Sigmoid colon (tissue), 7 donors: Measurements from ENCODE around the gene RNF187. TPM values are rescaled to one million over a fixed set of nuclear protein-coding genes. Genes with fewer than 3 reads are reported as not detected.
A peak's percentile ranks its signal among the peaks of the same experiment; 100 is the strongest.

ENCODE experiments used
- DNase-seq: peaks from one replicate; pipeline ENCODE4 v3.0.0-alpha.2; 2019
- H3K27ac ChIP-seq, 4 donors: fragments of 200-600 bp; sonication (generic); one replicate each; pipeline ENCODE4 v1.5.1; 2016 to 2019; ENCODE audit warnings: mild to moderate bottlenecking in 1 of 4
- H3K27me3 ChIP-seq, 3 donors: fragments of 200-600 bp; sonication (generic); one replicate each; pipeline ENCODE4 v1.5.1; 2019; ENCODE audit warnings: mild to moderate bottlenecking in 1 of 3
- H3K36me3 ChIP-seq, 4 donors: fragments of 200-600 bp; sonication (generic); one replicate each; pipeline ENCODE4 v1.5.1; 2016 to 2019
- H3K4me1 ChIP-seq, 4 donors: fragments of 200-600 bp; sonication (generic); one replicate each; pipeline ENCODE4 v1.5.1; 2017 to 2019
- H3K4me3 ChIP-seq, 4 donors: fragments of 200-600 bp; sonication (generic); one replicate each; pipeline ENCODE4 v1.5.1; 2017 to 2019; ENCODE audit warnings: mild to moderate bottlenecking in 2 of 4, moderate library complexity in 1 of 4
- H3K9me3 ChIP-seq, 4 donors: fragments of 200-600 bp in 3 of 4; sonication (generic) in 3 of 4; one replicate each; pipeline versions ENCODE4 v1.5.1 to v1.6.1; 2013 to 2019
- CTCF ChIP-seq, 4 experiments: fragments of 450-650 bp in 3 of 4; fragments of 200-600 bp in 1 of 4; IDR thresholded peaks; one replicate each; pipeline ENCODE4 v1.5.1; 2016 to 2019; ENCODE audit warnings: antibody characterized with exemption in 4 of 4, mild to moderate bottlenecking in 3 of 4, moderate library complexity in 2 of 4
- EP300 ChIP-seq, 4 donors: sonication (generic); formaldehyde crosslinking; IDR thresholded peaks; one replicate each; pipeline ENCODE4 v1.6.1; 2017; ENCODE audit warnings: antibody characterized with exemption in 4 of 4
- POLR2A ChIP-seq, 2 donors: fragments of 450-650 bp; IDR thresholded peaks; one replicate each; pipeline ENCODE4 v1.6.1; 2016; ENCODE audit warnings: antibody characterized with exemption in 2 of 2, mild to moderate bottlenecking in 2 of 2, moderate library complexity in 2 of 2
- POLR2AphosphoS5 ChIP-seq, 4 donors: sonication (generic); formaldehyde crosslinking; IDR thresholded peaks; one replicate each; pipeline ENCODE4 v1.6.1; 2017; ENCODE audit warnings: antibody characterized with exemption in 4 of 4
- WGBS, 2 donors: extraction: QIAGEN DNeasy Blood & Tissue Kit; methylation state at CpG; one replicate each; pipeline ENCODE4 v1.1.7; 2013; 5-methylcytosine and 5-hydroxymethylcytosine counted together
- intact Hi-C: fragments of 100-400 bp; cut with DNase I; formaldehyde crosslinking; loops from one replicate; pipeline ENCODE4 v1.15.1; 2023
- polyA plus RNA-seq, 3 donors: library from polyadenylated mRNA; stranded (reverse); fragments of 200-250 nt; gene quantifications; one replicate each; pipeline ENCODE4 v1.2.3, GENCODE V29; 2013
- total RNA-seq, 4 donors: library from RNA; depleted of rRNA; stranded (reverse); fragments of >200 nt; gene quantifications; one replicate each; pipeline ENCODE4 v1.1.0, GENCODE V29; 2016
- donor health status: healthy with polysubstance abuse.
- donor health status: Bipolar disorder and iron deficiency.
- donor health status: healthy.

RNF187 gene
- total and polyA plus RNA-seq, 7 donors = 17.3 to 39.8 (median 24.3) TPM

DNA sequence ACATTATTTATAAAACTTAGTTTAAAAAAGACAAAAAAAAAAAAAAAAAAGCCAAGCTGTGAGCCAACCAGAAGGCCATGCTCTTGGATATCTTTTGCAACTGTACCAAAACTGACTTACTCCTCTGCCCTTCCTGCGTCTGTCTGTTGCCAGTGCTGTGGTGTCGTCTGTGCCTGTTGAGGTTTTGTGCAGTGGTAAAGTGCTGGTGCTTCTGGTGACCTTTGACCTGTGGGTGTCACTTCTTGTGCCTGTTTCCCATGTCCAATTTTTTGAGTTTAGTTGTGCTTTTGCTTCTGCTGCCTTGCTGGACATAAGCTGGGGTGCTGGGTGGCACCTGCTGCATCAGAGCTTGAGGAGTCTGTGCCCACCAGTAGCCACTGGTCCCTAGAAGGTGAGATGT is 41.4 kb downstream of the RNF187 start:
- DNase-seq = peak; percentile 22
- H3K27me3 ChIP-seq = peaks cover 0 to 19% (median 5%) of the 10 kb centered on the region in 3 donors
- intact Hi-C loops = no loop called here

GRCh38 chr1:228530086-228530758 is 43.0 kb downstream of the RNF187 start:
- Histone ChIP-seq H3K9me3 (no peaks in the 10 kb centered on the region), H3K27ac (no peak overlapping the region), H3K27me3 (peaks cover 0 to 19% (median 5%) of the 10 kb centered on the region in 3 donors), H3K4me3 (no peak overlapping the region), H3K4me1 (peaks cover 0 to 21% (median 3%) of the 10 kb centered on the region in 4 donors), H3K36me3 (no peaks in the 10 kb centered on the region)
- 80 to 82% methylated on average over 3 of the region's 3 CpGs for WGBS, 2 donors
- TF ChIP-seq EP300 (IDR thresholded peaks at IDR 0.05) (no peak), POLR2A (IDR thresholded peaks at IDR 0.05) (no peak), POLR2AphosphoS5 (IDR thresholded peaks at IDR 0.05) (no peak), CTCF (IDR thresholded peaks at IDR 0.05) (no peak)
- DNase-seq = peak; percentile 8
- intact Hi-C loops = no loop called here

More for the DNA sequence above, 41.4 kb downstream of the RNF187 start:
- no peaks in the 10 kb centered on the region for H3K36me3 ChIP-seq
- 66 to 72% methylated on average over 2 of the region's 2 CpGs for WGBS, 2 donors
- no peak for TF ChIP-seq POLR2AphosphoS5 (IDR thresholded peaks at IDR 0.05)
- TF ChIP-seq CTCF (IDR thresholded peaks at IDR 0.05) = no peak
- TF ChIP-seq POLR2A (IDR thresholded peaks at IDR 0.05) = no peak
- no peak for TF ChIP-seq EP300 (IDR thresholded peaks at IDR 0.05)
- peaks cover 0 to 21% (median 3%) of the 10 kb centered on the region in 4 donors for H3K4me1 ChIP-seq
- no peaks in the 10 kb centered on the region for H3K9me3 ChIP-seq
- no peak overlapping the region for H3K27ac ChIP-seq
- no peak overlapping the region for H3K4me3 ChIP-seq

DNA sequence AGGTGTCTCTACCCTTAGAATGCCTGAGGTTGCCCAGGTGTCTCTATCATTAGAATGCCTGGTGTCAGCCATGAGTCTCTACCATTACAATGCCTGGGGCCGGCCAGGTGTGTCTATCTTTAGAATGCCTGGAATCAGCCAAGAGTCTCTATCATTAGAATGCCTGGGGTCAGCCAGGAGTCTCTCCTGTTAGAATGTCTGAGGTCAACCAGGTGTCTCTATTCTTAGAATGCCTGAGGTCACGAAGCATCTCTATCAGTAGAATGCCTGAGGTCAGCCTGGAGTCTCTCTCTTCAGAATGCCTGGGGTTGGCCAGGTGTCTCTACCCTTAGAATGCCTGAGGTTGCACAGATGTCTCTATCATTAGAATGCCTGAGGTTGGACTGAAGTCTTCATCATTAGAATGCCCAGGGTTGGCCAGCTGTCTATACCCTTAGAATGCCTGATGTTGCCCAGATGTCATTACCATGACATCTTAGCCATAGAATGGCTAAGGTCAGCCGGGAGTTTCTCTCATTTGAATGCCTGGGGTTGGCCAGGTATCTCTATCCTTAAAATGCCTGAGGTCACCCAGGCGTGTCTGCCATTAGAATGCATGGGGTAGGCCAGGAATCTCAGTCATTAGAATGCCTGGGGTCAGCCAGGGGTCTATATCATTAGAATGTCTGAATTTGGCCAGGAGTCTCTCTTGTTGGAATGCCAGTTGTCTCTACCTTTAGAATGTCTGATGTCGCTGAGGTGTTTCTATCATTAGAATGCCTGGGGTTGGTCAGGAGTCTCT is 44.0 kb downstream of the RNF187 start:
- Histone ChIP-seq H3K9me3 (no peaks in the 10 kb centered on the region), H3K36me3 (no peaks in the 10 kb centered on the region), H3K4me1 (peaks cover 0 to 17% (median 2%) of the 10 kb centered on the region in 4 donors), H3K4me3 (no peak overlapping the region), H3K27ac (no peak overlapping the region), H3K27me3 (peaks cover 0 to 15% (median 5%) of the 10 kb centered on the region in 3 donors)
- 70 to 72% methylated on average over 5 of the region's 5 CpGs for WGBS, 2 donors
- DNase-seq = peak; percentile 25
- TF ChIP-seq EP300 (IDR thresholded peaks at IDR 0.05) = no peak
- no peak for TF ChIP-seq CTCF (IDR thresholded peaks at IDR 0.05)
- no peak for TF ChIP-seq POLR2A (IDR thresholded peaks at IDR 0.05)
- intact Hi-C loops = no loop called here

- Histone ChIP-seq H3K27me3 (no peaks in the 10 kb centered on the region), H3K9me3 (no peaks in the 10 kb centered on the region), H3K36me3 (no peaks in the 10 kb centered on the region), H3K4me1 (no peaks in the 10 kb centered on the region), H3K4me3 (no peak overlapping the region), H3K27ac (no peak overlapping the region)
- TF ChIP-seq POLR2AphosphoS5 (IDR thresholded peaks at IDR 0.05) (no peak), POLR2A (IDR thresholded peaks at IDR 0.05) (no peak), CTCF (IDR thresholded peaks at IDR 0.05) (no peak), EP300 (IDR thresholded peaks at IDR 0.05) (no peak)
- WGBS, 2 donors = 59 to 61% methylated on average over 3 of the region's 3 CpGs
- DNase-seq = no peak
- intact Hi-C loops = no loop called here
Observed at GRCh38 chr1:228538831-228539230, 51.6 kb downstream of the RNF187 start.
